Gastrocnemius medialis (tissue), 4 donors: ENCODE measurements around the gene LINS1. TPM values are rescaled to one million over a fixed set of nuclear protein-coding genes. Genes with fewer than 3 reads are reported as not detected.

Experiments used
- ATAC-seq, 2 donors: fragments of 150-250 bp; one replicate each; pipeline ENCODE4 v1.9.1; 2016
- DNase-seq, 2 donors: peaks; one replicate each; pipeline ENCODE4 v3.0.0-alpha.2; 2019
- H3K27ac ChIP-seq, 4 donors: fragments of 200-600 bp; sonication (generic); 1 replicate in 1 of 4; 2 replicates in 3 of 4; pipeline ENCODE4 v1.5.1; 2016 to 2018; ENCODE audit warnings: mild to moderate bottlenecking in 2 of 4, moderate library complexity in 1 of 4
- H3K27me3 ChIP-seq, 3 donors: fragments of 200-600 bp; sonication (generic) in 2 of 3; 1 replicate in 1 of 3; 2 replicates in 2 of 3; pipeline versions ENCODE4 v1.5.1 to v1.6.0; 2016 to 2019; ENCODE audit warnings: mild to moderate bottlenecking in 1 of 3, moderate library complexity in 1 of 3
- H3K36me3 ChIP-seq, 2 donors: fragments of 200-600 bp; sonication (generic) in 1 of 2; one replicate each; pipeline ENCODE4 v1.5.1; 2017 to 2018
- H3K4me1 ChIP-seq, 2 donors: fragments of 200-600 bp; sonication (generic) in 1 of 2; one replicate each; pipeline ENCODE4 v1.5.1; 2016 to 2017; ENCODE audit warnings: mild to moderate bottlenecking in 2 of 2
- H3K4me3 ChIP-seq, 4 donors: fragments of 200-600 bp; sonication (generic) in 3 of 4; 1 replicate in 1 of 4; 2 replicates in 3 of 4; pipeline ENCODE4 v1.5.1; 2016 to 2019; ENCODE audit warnings: mild to moderate bottlenecking in 2 of 4
- H3K9me3 ChIP-seq, 3 donors: fragments of 200-600 bp; sonication (generic) in 2 of 3; 1 replicate in 1 of 3; 2 replicates in 2 of 3; pipeline ENCODE4 v1.5.1; 2016 to 2019
- POLR2A ChIP-seq, 2 donors: fragments of 450-650 bp; IDR thresholded peaks; one replicate each; pipeline ENCODE4 v1.6.1; 2017; ENCODE audit warnings: antibody characterized with exemption in 2 of 2, mild to moderate bottlenecking in 2 of 2, moderate library complexity in 2 of 2
- in situ Hi-C, 4 donors: fragments of 200-750 bp; cut with MboI; loops; one replicate each; pipeline versions ENCODE4 v1.15.0 to v1.8.0; 2017; ENCODE audit warnings: low sequenced_read_pairs in 4 of 4
- intact Hi-C: fragments of 100-400 bp; cut with DNase I; formaldehyde crosslinking; loops from one replicate; pipeline ENCODE4 v1.15.1; 2023; ENCODE audit warnings: low total_unique reads
- total RNA-seq, 4 donors: library from RNA; depleted of rRNA; stranded (reverse); fragments of >200 nt; gene quantifications; one replicate each; pipeline versions ENCODE4 v1.1.0 to v1.2.3, GENCODE V29; 2016
- TF ChIP-seq, protein P1 (sequence below), 5 experiments: fragments of 450-650 bp in 3 of 5; fragments of 200-600 bp in 2 of 5; sonication (generic) in 2 of 5; IDR thresholded peaks in 4 of 5; conservative IDR thresholded peaks in 1 of 5; 1 replicate in 4 of 5; 2 replicates in 1 of 5; pipeline ENCODE4 v1.5.1; 2016 to 2019; ENCODE audit warnings: antibody characterized with exemption in 5 of 5, mild to moderate bottlenecking in 3 of 5, moderate library complexity in 3 of 5

Gene LINS1
- total RNA-seq, 4 donors from 2014 or later: 3.2 to 11.9 (median 10.3) TPM

GRCh38 chr15:100588638-100589242 is 13.2 kb downstream of the LINS1 start:
- no peak for ATAC-seq
- Histone ChIP-seq H3K4me3 (no peak overlapping the region), H3K9me3 (no peaks in the 10 kb centered on the region), H3K27me3 (no peaks in the 10 kb centered on the region), H3K4me1 (no peaks in the 10 kb centered on the region), H3K27ac (no peak overlapping the region), H3K36me3 (no peaks in the 10 kb centered on the region)
- TF ChIP-seq, protein P1, sequence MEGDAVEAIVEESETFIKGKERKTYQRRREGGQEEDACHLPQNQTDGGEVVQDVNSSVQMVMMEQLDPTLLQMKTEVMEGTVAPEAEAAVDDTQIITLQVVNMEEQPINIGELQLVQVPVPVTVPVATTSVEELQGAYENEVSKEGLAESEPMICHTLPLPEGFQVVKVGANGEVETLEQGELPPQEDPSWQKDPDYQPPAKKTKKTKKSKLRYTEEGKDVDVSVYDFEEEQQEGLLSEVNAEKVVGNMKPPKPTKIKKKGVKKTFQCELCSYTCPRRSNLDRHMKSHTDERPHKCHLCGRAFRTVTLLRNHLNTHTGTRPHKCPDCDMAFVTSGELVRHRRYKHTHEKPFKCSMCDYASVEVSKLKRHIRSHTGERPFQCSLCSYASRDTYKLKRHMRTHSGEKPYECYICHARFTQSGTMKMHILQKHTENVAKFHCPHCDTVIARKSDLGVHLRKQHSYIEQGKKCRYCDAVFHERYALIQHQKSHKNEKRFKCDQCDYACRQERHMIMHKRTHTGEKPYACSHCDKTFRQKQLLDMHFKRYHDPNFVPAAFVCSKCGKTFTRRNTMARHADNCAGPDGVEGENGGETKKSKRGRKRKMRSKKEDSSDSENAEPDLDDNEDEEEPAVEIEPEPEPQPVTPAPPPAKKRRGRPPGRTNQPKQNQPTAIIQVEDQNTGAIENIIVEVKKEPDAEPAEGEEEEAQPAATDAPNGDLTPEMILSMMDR (IDR thresholded peaks at IDR 0.05 in 4 of 5, conservative IDR thresholded peaks at IDR 0.05 in 1 of 5): no peak
- TF ChIP-seq POLR2A (IDR thresholded peaks at IDR 0.05): no peak
- intact Hi-C loops (no loop called here), in situ Hi-C loops (no loop called here)
- no peak for DNase-seq

GRCh38 chr15:100580414-100580813 is 21.6 kb downstream of the LINS1 start:
- intact Hi-C loops: no loop called here
- DNase-seq: no peak
- H3K36me3 ChIP-seq: no peaks in the 10 kb centered on the region
- no peak overlapping the region for H3K27ac ChIP-seq
- in situ Hi-C loops: no loop called here
- no peak for ATAC-seq
- H3K9me3 ChIP-seq: no peaks in the 10 kb centered on the region
- H3K4me1 ChIP-seq: no peaks in the 10 kb centered on the region
- TF ChIP-seq, protein P1 (IDR thresholded peaks at IDR 0.05 in 4 of 5, conservative IDR thresholded peaks at IDR 0.05 in 1 of 5): no peak
- TF ChIP-seq POLR2A (IDR thresholded peaks at IDR 0.05): no peak
- no peaks in the 10 kb centered on the region for H3K27me3 ChIP-seq
- H3K4me3 ChIP-seq: no peak overlapping the region

GRCh38 chr15:100573526-100573925 is 28.5 kb downstream of the LINS1 start:
- DNase-seq (no peak), ATAC-seq (no peak)
- in situ Hi-C loops: loop anchor here (5.0 to 25.0 kb wide), 4 partner anchors 136 to 661 kb away; no protein-coding TSS in a partner anchor
- intact Hi-C loops: loop anchor here (5.0 to 10.0 kb wide), 2 partner anchors 141 to 649 kb away; no protein-coding TSS in a partner anchor
- no peak for TF ChIP-seq POLR2A (IDR thresholded peaks at IDR 0.05)
- TF ChIP-seq, protein P1 (IDR thresholded peaks at IDR 0.05 in 4 of 5, conservative IDR thresholded peaks at IDR 0.05 in 1 of 5): no peak
- Histone ChIP-seq H3K4me1 (peaks cover 0 to 9% of the 10 kb centered on the region in 2 donors), H3K4me3 (no peak overlapping the region), H3K27ac (no peak overlapping the region), H3K9me3 (no peaks in the 10 kb centered on the region), H3K27me3 (no peaks in the 10 kb centered on the region), H3K36me3 (peaks cover 0 to 6% of the 10 kb centered on the region in 2 donors)

- peaks cover 0 to 9% of the 10 kb centered on the region in 2 donors for H3K4me1 ChIP-seq
- intact Hi-C loops: loop anchor here (1.0 to 10.0 kb wide), 3 partner anchors 140 to 648 kb away; no protein-coding TSS in a partner anchor
- no peaks in the 10 kb centered on the region for H3K27me3 ChIP-seq
- DNase-seq (no peak), ATAC-seq (peak in 1 of 2 donors; percentile 36)
- in situ Hi-C loops: loop anchor here (5.0 to 25.0 kb wide), 4 partner anchors 135 to 660 kb away; no protein-coding TSS in a partner anchor
- H3K27ac ChIP-seq: no peak overlapping the region
- no peaks in the 10 kb centered on the region for H3K9me3 ChIP-seq
- H3K36me3 ChIP-seq: peaks cover 0 to 6% of the 10 kb centered on the region in 2 donors
- no peak overlapping the region for H3K4me3 ChIP-seq
- TF ChIP-seq, protein P1 (IDR thresholded peaks at IDR 0.05 in 4 of 5, conservative IDR thresholded peaks at IDR 0.05 in 1 of 5): peak; percentile 51 to 69 (median 61)
- no peak for TF ChIP-seq POLR2A (IDR thresholded peaks at IDR 0.05)
Measured at GRCh38 chr15:100572362-100572983, 29.5 kb downstream of the LINS1 start.
